Measurements from ENCODE around the gene PLEKHG5.

Gene PLEKHG5

GRCh38 chr1:6424619-6425593 lies 66.6 kb downstream of the PLEKHG5 start, which contains the start of gene ESPN:
Gene ESPN, plus strand, starts transcription at chr1:6424776. Its CDS starts 180 bp downstream, at chr1:6424956.
- DNase-seq, result peak; percentile 57

- DNase-seq, result peak; percentile 65
Measured at GRCh38 chr1:6424000-6424565, 67.4 kb downstream of the PLEKHG5 start.

- peak; percentile 66 for DNase-seq
Measured at GRCh38 chr1:6423321-6423999, 68.0 kb downstream of the PLEKHG5 start.

- no peak for DNase-seq
Measured at GRCh38 chr1:6421266-6421665, 70.2 kb downstream of the PLEKHG5 start.

- peak; percentile 48 for DNase-seq
Measured at GRCh38 chr1:6420454-6421042, 70.9 kb downstream of the PLEKHG5 start.

- DNase-seq, result peak; percentile 49
Measured at GRCh38 chr1:6419804-6420453, 71.5 kb downstream of the PLEKHG5 start, which contains the start of gene HES2. Gene HES2, minus strand, starts transcription at chr1:6419919. Its CDS starts 99 bp downstream, at chr1:6419820.

- no peak for DNase-seq
Measured at GRCh38 chr1:6419397-6419803, 72.1 kb downstream of the PLEKHG5 start.

GRCh38 chr1:6418668-6419396 lies 72.6 kb downstream of the PLEKHG5 start:
- DNase-seq, result peak; percentile 64

GRCh38 chr1:6417961-6418667 lies 73.4 kb downstream of the PLEKHG5 start:
- DNase-seq, result no peak

Data from right kidney (tissue), 1 donor.